ENCODE data around the gene IPO4.

DNA sequence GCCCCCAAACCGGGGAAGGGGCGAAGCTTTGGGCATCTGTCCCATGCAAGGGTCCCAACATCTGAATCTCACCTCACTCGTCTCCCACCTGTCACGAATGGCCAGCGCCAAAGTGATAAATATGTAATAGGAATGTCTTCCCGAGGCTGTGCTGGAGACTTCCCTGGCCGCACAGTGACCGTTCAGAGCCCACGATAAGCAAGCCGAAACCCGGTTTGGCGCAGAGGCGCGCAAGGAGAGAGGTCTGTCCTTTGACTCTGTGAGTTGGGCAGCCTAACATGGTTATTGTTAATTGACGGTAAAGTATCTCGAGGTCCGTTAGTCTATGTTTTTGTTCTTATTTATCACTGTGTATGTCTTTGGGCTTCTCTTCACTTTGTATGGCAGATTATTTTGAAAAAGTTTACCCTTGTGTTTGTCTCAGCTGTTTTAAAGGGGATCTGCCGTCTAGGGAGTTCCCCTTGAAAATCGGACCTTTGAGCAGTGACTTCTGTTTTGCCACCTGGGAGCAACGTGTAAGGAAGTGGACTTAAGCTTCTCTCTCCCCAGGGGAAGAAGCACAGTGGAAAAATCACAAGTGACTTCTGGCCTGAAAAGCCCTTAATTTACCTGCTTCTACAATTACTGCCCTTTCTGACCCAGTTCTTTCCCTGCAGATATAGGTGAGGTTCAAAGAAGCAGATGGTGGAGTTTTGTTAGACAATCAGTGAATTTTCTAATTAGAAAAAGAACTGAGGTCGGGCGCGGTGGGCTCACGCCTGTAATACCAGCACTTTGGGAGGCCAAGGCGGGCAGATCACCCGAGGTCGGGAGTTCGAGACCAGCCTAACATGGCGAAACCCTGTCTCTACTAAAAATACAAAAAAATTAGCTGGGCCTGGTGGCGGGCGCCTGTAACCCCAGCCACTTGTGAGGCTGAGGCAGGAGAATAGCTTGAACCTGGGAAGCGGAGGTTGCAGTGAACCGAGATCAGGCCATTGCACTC, 7.7 kb upstream of the IPO4 start:
- TF ChIP-seq ZNF274 (IDR thresholded peaks at IDR 0.05; ENCODE audit: low read depth, low read length) (no peak), YY1 (IDR thresholded peaks at IDR 0.05; ENCODE audit: insufficient read depth, insufficient read length) (no peak), SUZ12 (IDR thresholded peaks at IDR 0.05; ENCODE audit: extremely low read depth, insufficient read depth, insufficient read length) (no peak)
